Neural cell (in vitro differentiated cells): ENCODE results near the gene TICRR. TPM values are rescaled to one million over a fixed set of nuclear protein-coding genes. Genes with fewer than 3 reads are reported as not detected.

Experiments used
- H2AFZ ChIP-seq: fragments of 200-600, 300-800 bp; sonication (generic), shearing (Covaris generic); 2 replicates; pipeline ENCODE4 v1.6.0; 2014; ENCODE audit warnings: low read depth, mild to moderate bottlenecking, antibody characterized with exemption, low read length, moderate library complexity
- H3F3A ChIP-seq: fragments of 200-600 bp; shearing (Covaris generic); 2 replicates; pipeline ENCODE4 v1.6.1; 2016; ENCODE audit warnings: mild to moderate bottlenecking, moderate library complexity, mixed read lengths, antibody characterized with exemption, low read length; ENCODE audit not compliant: insufficient read depth, poor library complexity, severe bottlenecking
- H3K27ac ChIP-seq: fragments of 200-600, 300-800 bp; sonication (generic), shearing (Covaris generic); 2 replicates; pipeline ENCODE4 v1.5.1; 2014; ENCODE audit warnings: mild to moderate bottlenecking, low read length, moderate library complexity
- H3K27me3 ChIP-seq: fragments of 300-800, 200-600 bp; sonication (generic), shearing (Covaris generic); 2 replicates; pipeline ENCODE4 v1.6.0; 2014; ENCODE audit warnings: mild to moderate bottlenecking, low read depth, low read length, moderate library complexity; ENCODE audit not compliant: insufficient read depth
- H3K36me3 ChIP-seq: fragments of 300-800, 200-600 bp; sonication (generic), shearing (Covaris generic); 2 replicates; pipeline ENCODE4 v1.5.1; 2014; ENCODE audit warnings: mild to moderate bottlenecking, antibody characterized with exemption, low read length, moderate library complexity; ENCODE audit not compliant: insufficient read depth
- H3K4me2 ChIP-seq: fragments of 300-800, 200-600 bp; sonication (generic), shearing (Covaris generic); 2 replicates; pipeline ENCODE4 v1.6.0; 2014; ENCODE audit warnings: mild to moderate bottlenecking, low read length
- H3K4me3 ChIP-seq: fragments of 300-800, 200-600 bp; sonication (generic), shearing (Covaris generic); 2 replicates; pipeline ENCODE4 v1.5.1; 2014; ENCODE audit warnings: mild to moderate bottlenecking, low read length, moderate library complexity
- H3K79me2 ChIP-seq: fragments of 200-600 bp; shearing (Covaris generic); replicated peaks from 2 replicates; pipeline ENCODE4 v1.6.0; 2014; ENCODE audit warnings: mild to moderate bottlenecking, low read length, moderate library complexity; ENCODE audit not compliant: insufficient read depth
- H3K9ac ChIP-seq: fragments of 300-800, 200-600 bp; sonication (generic), shearing (Covaris generic); 2 replicates; pipeline ENCODE4 v1.6.1; 2016; ENCODE audit warnings: mild to moderate bottlenecking, low read length, mixed read lengths
- H3K9me2 ChIP-seq: fragments of 200-600 bp; shearing (Covaris generic); 2 replicates; pipeline ENCODE4 v1.6.1; 2016; ENCODE audit warnings: mild to moderate bottlenecking, low read length, mixed read lengths; ENCODE audit not compliant: insufficient read depth
- H3K9me3 ChIP-seq: fragments of 200-600, 300-800 bp; sonication (generic), shearing (Covaris generic); 2 replicates; pipeline ENCODE4 v1.6.1; 2016; ENCODE audit warnings: mild to moderate bottlenecking, mixed run types, low read length, moderate library complexity, mixed read lengths
- H4K20me1 ChIP-seq: fragments of 200-600 bp; shearing (Covaris generic); 2 replicates; pipeline ENCODE4 v1.6.1; 2016; ENCODE audit warnings: mild to moderate bottlenecking, mixed run types; ENCODE audit not compliant: insufficient read depth
- EP300 ChIP-seq: fragments of 450-650 bp; conservative IDR thresholded peaks from 2 replicates; pipeline ENCODE4 v1.6.1; 2014; ENCODE audit warnings: antibody characterized with exemption, mild to moderate bottlenecking, moderate library complexity; ENCODE audit not compliant: poor library complexity, severe bottlenecking
- EZH2 ChIP-seq: fragments of 200-600, 300-800 bp; shearing (Covaris generic), sonication (generic); IDR thresholded peaks from 2 replicates; pipeline ENCODE4 v1.6.1; 2014; ENCODE audit warnings: antibody characterized with exemption, low read length, borderline replicate concordance, mild to moderate bottlenecking; ENCODE audit not compliant: insufficient read depth, poor library complexity, severe bottlenecking
- MXI1 ChIP-seq: fragments of 450-650 bp; conservative IDR thresholded peaks from 2 replicates; pipeline ENCODE4 v1.6.1; 2014; ENCODE audit warnings: antibody characterized with exemption, mild to moderate bottlenecking; ENCODE audit not compliant: poor library complexity, severe bottlenecking
- POLR2AphosphoS5 ChIP-seq: IDR thresholded peaks from 2 replicates; pipeline ENCODE4 v1.6.1; 2012
- RAD21 ChIP-seq: fragments of 450-650 bp; conservative IDR thresholded peaks from 2 replicates; pipeline ENCODE4 v1.6.1; 2014; ENCODE audit warnings: antibody characterized with exemption, mild to moderate bottlenecking, moderate library complexity
- SMC3 ChIP-seq: fragments of 450-650 bp; conservative IDR thresholded peaks from 2 replicates; pipeline ENCODE4 v1.6.1; 2014; ENCODE audit warnings: antibody characterized with exemption, mild to moderate bottlenecking, moderate library complexity; ENCODE audit not compliant: poor library complexity
- TAF1 ChIP-seq: IDR thresholded peaks from 2 replicates; pipeline ENCODE4 v1.6.1; 2012; ENCODE audit warnings: low read depth
- polyA plus RNA-seq: library from polyadenylated mRNA; depleted of rRNA; stranded (reverse); fragments of >200 nt; gene quantifications from 2 replicates; pipeline ENCODE4 v1.2.3, GENCODE V29; 2014
- TF ChIP-seq, protein P1 (sequence below): IDR thresholded peaks from 2 replicates; pipeline ENCODE4 v1.6.1; 2012; ENCODE audit warnings: borderline replicate concordance
- TF ChIP-seq, protein P2 (sequence below): fragments of 450-650 bp; IDR thresholded peaks from 2 replicates; pipeline ENCODE4 v1.5.1; 2014; ENCODE audit warnings: antibody characterized with exemption, mild to moderate bottlenecking, moderate library complexity; ENCODE audit not compliant: poor library complexity, severe bottlenecking

The TICRR gene
- polyA plus RNA-seq, 1 donor from 2014 or later, result 0.36 TPM

DNA sequence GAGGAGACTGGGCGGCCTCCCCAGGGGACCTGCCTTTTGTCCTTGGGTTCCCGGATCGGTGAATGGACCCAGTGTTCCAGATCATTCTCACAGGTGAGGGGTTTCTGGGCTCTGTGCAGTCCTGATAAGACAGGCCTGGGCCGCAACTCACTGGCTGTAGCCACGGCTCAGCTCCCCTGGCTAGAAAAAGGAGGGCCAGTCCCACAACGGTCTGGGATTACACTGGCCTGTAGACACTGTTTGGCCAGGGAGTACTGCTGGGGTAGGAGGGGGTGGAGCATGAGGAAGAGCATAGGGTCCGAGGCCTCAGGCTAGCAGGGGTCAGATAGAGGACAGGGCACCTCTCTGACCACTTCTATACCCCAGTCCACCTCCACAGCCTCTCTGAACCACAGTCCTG, 21.0 kb upstream of the TICRR start:
- no peak overlapping the region for H3K9ac ChIP-seq
- H3K27me3 ChIP-seq, result no peaks in the 10 kb centered on the region
- no peak overlapping the region for H3K4me3 ChIP-seq
- H2AFZ ChIP-seq, result no peak overlapping the region
- H3K27ac ChIP-seq, result no peak overlapping the region
- no peaks in the 10 kb centered on the region for H3K9me3 ChIP-seq
- H3K79me2 ChIP-seq, result no peaks in the 10 kb centered on the region
- no peaks in the 10 kb centered on the region for H4K20me1 ChIP-seq
- H3F3A ChIP-seq, result no peaks in the 10 kb centered on the region
- TF ChIP-seq, protein P1, sequence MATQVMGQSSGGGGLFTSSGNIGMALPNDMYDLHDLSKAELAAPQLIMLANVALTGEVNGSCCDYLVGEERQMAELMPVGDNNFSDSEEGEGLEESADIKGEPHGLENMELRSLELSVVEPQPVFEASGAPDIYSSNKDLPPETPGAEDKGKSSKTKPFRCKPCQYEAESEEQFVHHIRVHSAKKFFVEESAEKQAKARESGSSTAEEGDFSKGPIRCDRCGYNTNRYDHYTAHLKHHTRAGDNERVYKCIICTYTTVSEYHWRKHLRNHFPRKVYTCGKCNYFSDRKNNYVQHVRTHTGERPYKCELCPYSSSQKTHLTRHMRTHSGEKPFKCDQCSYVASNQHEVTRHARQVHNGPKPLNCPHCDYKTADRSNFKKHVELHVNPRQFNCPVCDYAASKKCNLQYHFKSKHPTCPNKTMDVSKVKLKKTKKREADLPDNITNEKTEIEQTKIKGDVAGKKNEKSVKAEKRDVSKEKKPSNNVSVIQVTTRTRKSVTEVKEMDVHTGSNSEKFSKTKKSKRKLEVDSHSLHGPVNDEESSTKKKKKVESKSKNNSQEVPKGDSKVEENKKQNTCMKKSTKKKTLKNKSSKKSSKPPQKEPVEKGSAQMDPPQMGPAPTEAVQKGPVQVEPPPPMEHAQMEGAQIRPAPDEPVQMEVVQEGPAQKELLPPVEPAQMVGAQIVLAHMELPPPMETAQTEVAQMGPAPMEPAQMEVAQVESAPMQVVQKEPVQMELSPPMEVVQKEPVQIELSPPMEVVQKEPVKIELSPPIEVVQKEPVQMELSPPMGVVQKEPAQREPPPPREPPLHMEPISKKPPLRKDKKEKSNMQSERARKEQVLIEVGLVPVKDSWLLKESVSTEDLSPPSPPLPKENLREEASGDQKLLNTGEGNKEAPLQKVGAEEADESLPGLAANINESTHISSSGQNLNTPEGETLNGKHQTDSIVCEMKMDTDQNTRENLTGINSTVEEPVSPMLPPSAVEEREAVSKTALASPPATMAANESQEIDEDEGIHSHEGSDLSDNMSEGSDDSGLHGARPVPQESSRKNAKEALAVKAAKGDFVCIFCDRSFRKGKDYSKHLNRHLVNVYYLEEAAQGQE, result no peak
- TF ChIP-seq MXI1, result no peak
- no peaks in the 10 kb centered on the region for H3K9me2 ChIP-seq
- no peak overlapping the region for H3K4me2 ChIP-seq
- H3K36me3 ChIP-seq, result no peaks in the 10 kb centered on the region

DNA sequence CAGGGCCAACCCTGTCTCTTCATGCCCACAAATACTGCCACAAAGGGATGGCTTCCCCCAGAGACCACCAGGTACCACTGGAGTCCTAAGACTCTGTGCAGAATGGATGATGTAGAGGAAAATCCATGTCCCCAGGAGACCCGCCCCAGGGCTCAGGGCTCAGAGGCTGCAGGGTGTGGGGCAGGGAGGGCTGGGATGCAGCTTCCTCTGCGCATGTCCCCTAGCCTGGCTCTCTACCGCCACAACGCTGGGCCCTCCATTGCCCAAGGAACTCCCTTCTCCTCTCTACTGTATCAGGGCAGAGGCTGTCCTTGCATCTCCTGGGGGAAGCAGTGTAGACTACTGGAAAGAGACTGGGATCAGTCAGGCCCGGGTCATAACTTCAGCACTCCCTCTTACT, 19.5 kb upstream of the TICRR start:
- TF ChIP-seq, protein P1, result no peak
- TF ChIP-seq POLR2AphosphoS5 (no peak), MXI1 (no peak), RAD21 (no peak), SMC3 (no peak), EZH2 (no peak), EP300 (no peak), TAF1 (no peak)
- TF ChIP-seq, protein P2, sequence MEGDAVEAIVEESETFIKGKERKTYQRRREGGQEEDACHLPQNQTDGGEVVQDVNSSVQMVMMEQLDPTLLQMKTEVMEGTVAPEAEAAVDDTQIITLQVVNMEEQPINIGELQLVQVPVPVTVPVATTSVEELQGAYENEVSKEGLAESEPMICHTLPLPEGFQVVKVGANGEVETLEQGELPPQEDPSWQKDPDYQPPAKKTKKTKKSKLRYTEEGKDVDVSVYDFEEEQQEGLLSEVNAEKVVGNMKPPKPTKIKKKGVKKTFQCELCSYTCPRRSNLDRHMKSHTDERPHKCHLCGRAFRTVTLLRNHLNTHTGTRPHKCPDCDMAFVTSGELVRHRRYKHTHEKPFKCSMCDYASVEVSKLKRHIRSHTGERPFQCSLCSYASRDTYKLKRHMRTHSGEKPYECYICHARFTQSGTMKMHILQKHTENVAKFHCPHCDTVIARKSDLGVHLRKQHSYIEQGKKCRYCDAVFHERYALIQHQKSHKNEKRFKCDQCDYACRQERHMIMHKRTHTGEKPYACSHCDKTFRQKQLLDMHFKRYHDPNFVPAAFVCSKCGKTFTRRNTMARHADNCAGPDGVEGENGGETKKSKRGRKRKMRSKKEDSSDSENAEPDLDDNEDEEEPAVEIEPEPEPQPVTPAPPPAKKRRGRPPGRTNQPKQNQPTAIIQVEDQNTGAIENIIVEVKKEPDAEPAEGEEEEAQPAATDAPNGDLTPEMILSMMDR, result no peak
- Histone ChIP-seq H4K20me1 (no peaks in the 10 kb centered on the region), H3K9me2 (no peaks in the 10 kb centered on the region), H2AFZ (no peak overlapping the region), H3K27me3 (no peaks in the 10 kb centered on the region), H3K4me3 (no peak overlapping the region), H3K36me3 (no peaks in the 10 kb centered on the region), H3K9me3 (no peaks in the 10 kb centered on the region), H3K27ac (no peak overlapping the region), H3F3A (no peaks in the 10 kb centered on the region), H3K4me2 (no peak overlapping the region), H3K79me2 (no peaks in the 10 kb centered on the region), H3K9ac (no peak overlapping the region)
